GM19468 (cell line): ENCODE data around the gene HDLBP.

Source experiments
- ATAC-seq: cut with Tn5 transposase; IDR thresholded peaks from one replicate; pipeline ENCODE4 v1.9.1; 2021; ENCODE audit warnings: mild to moderate bottlenecking, moderate library complexity, moderate number of reproducible peaks; ENCODE audit not compliant: unreplicated experiment; ENCODE audit errors: extremely low read depth

HDLBP gene

GRCh38 chr2:241315093-241315878 is at the start of gene HDLBP:
Gene HDLBP, minus strand, starts transcription at chr2:241315672. Its CDS starts 48,803 bp downstream, at chr2:241266869.
- peak; percentile 80 for ATAC-seq

DNA sequence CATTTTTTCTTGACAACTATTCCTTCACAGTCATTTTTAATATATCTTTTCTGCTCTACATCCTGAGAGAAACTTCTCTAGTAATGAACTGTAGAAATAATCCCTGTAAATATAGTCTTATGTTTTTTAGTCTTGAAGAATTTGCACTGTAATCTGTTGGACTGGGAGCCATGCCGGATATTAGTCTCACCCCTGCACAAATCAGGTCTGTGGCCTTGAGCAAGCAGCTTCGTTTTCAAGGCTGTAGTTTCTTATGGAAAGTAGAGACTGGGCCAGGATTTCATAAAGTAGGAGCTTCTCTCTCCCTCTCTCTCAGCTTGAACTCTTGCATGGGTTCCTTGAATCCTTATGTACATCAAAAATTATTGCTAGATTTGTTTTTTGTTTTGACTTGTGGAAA is 49.3 kb upstream of the HDLBP start:
- ATAC-seq, result no peak

DNA sequence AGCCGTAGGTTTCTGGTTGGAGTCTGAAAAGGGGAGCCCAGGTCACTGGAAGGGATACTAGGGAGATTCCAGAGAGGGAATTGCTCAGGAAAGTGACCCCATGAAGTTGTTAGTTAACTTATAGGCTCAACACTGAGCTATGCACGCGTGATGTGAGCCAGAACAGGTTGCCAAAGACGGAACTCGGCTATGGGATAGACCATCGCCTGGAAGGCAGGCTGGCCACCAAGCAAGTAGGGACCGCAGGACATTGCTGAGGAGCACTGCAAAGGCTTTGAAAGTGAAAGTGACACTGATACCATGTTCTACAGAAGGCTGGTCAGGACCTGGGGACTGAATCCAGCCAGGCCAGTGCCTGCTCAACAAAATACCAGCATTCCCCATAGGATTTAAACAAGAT is 48.0 kb upstream of the HDLBP start:
- ATAC-seq, result no peak

DNA sequence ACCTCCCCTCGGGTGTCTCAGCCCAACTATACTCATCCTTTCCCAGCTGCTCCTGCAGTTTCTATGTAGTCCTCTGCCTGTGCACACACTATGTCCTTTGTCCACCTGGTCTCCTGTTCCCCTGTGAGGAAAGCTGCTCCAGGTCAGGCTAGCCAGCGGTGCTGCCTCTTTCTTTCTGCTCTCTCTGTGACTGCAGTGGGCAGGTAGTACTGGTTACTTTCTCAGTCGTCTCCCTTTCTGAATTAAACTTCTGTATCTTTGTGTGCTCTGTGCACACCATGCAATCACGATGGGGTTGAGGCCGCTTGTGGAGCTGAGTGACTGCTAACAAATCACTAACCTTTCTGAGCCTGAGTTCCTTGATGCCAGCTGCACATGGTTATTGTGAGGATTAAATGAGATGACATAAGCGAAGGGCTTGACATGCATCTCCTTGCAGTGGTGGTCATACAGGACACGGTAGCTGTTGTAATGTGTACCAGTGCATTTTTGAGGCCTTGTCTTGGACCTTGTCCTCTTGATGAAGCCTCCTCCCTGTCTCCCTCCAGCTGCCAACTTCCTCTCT is 44.1 kb upstream of the HDLBP start:
- ATAC-seq, result no peak

DNA sequence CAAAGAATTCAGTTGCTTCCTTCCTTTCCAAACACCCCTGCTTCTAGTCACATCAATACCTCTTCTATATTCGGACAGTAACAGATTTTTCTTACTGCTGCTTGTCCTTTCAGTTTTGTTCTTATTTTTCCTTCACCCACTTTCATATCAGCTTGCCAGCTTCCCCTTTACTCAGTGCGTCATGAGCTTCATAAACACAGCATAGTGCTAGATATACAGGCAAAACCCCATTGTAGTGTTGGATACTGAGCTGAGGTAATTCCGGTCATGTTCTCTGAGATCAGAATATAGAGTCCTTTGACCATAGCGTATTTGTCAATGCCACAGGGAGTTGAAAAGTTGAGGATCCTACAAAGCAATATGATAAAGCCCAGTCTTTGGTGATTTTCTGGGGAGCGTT is 43.0 kb upstream of the HDLBP start:
- ATAC-seq, result no peak

- ATAC-seq, result no peak
These were observed 42.1 kb upstream of the HDLBP start for GRCh38 chr2:241357531-241357930.

- ATAC-seq, result no peak
These were observed 41.4 kb upstream of the HDLBP start for GRCh38 chr2:241356871-241357260.

DNA sequence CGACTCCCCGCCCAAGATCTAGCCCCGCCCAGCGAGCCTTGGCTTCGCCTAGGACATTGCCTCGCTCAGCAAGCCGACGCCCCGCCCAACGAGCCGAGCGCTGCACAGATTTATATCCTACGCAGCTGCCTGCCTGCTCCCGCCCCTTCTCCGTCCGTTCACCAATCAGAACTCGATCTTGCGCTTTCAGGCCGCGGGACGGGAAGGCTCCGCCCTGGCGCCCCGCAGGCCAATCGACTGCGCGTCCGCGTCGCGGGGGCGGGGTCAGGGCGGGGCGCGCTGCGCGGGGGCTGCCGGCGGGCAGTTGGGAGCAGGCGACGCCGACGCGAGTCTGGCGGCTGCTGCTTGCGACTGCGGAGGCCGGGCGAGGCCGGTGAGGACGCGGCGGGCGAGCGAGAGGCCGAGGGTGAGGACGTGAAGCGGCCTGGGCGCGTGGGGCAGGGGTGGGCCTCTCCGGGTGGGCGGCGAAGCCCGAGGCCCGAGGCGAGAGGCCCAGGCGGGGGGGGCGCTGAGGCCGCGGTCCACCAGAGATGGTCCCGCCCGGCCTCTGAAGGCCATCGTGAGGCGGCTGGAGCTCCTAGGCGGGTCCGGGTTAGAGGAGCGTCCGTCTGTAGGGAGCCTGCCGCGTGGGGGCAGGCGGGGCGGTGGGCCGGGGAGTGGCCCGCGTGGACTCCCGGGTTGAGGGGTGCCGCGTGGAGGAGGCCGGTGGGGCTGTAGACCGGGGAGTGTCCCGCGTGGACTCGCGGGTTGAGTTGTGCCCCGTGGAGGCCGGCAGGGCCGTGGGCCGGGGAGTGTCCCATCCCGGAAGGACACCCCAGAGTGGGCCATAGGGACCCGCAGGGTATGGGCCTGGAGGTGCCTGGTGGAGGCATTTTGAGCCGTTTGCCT is 40.8 kb upstream of the HDLBP start, which contains the start of gene FARP2:
FARP2 (plus strand) TSS at position 303 of the 888 bp plus-strand sequence. CDS start 16,823 bp downstream, outside the sequence.
- peak; percentile 68 for ATAC-seq

- ATAC-seq, result no peak
These were observed 39.5 kb upstream of the HDLBP start for GRCh38 chr2:241354668-241355658.

DNA sequence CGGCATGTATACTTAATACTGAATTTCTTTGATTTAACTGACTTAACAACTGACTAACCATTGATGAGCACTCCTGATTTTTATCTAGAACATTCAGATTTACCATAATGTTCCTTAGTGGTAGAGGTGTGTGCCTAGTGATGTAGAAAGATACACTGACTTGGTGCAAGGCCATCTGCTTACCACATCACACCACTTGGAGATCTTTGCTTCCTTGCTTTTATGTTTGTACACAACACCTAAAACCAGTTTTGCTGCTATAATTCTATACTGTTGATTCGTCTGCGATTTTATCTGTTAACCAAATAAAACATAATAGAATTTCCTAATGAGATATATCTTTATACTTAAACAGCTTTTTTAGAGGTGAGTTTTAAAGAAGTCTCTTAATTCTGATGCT is 36.8 kb upstream of the HDLBP start:
- ATAC-seq, result no peak

DNA sequence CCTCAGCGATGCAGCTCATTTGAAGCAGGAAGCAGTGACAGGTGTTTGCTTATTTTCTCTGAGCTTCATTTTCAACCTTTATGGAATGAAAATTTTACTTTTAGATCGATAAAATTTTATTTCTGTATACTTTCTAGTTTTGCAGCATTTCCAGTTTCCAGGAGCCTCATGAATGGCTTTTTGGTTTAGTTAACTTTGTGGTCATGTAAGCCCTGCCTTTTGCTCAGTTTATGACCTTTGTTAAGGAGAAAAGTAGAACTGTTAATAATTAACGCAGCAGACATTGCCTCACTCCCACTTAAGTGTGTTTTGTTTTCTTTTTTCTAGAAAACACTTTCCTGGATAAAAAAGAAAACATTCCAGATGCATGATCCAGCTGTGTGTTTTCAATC is 36.2 kb upstream of the HDLBP start:
- no peak for ATAC-seq

DNA sequence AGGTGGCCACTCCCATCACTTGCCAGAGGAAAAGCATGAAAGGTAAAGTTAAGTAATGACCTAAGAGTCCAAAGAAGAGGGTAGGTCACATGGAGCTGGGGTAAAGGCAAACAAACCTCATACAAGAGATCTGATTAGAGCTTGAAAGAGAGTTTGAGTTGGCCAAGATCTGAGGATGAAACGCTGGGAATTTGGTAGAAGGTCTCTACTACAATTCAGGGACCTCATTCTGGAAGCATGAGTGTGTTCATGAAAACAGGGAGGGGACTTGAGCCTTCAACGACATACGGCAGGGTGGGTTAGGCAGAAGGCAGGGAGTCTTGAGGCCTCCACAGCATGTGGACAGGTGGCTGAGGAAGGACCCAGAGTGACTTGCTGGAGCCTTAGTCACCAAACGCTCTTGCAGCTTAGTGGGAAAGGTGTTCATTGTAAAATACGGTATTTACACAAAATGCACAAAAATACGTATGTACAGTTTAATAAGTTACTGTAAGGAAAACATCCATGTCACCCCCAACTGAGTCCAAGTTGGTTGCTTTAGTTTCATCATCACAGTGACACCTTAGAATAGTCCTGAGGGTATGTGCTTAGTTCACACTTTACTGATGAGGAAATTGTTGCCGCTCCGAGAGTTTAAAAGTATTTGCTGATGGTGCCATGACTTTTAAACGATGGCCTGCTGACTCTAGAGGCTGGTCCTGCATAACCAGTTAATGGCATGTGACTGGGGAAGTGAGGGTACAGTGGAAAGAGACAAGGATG is 35.6 kb upstream of the HDLBP start:
- no peak for ATAC-seq

DNA sequence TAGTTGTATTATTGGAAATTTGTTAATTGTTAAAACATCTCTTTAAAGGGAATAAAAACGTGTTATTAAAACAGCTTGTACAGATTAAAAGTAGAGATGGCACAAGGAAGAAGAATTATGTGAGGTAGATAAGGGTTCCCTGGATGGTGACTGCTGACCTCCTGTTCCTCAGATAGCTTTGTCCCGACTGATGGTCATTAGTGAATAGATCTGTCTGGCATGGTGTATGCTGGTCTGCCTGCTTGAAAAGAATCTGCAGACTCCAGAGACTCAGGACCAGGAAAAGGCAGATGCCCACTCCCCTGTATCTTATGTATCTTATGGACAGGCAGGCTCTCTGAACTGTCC is 35.0 kb upstream of the HDLBP start:
- ATAC-seq, result no peak

DNA sequence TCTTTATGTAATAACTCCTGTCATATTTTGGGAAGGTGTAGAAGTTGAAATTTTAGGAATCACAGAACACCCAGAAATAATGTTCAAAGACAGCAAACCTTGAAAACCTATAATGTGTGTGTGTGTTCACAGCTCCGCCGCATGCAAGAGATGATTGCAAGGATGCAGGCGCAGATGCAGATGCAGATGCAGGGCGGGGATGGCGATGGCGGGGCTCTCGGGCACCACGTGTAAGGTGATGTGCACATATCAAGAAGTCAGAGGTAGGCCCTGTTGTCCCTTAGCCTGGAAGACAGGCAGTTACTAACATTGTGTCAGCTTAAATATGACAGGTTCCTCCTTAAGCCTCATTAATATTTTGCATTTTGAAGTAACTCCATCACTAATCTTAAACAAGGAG is 34.5 kb upstream of the HDLBP start:
- ATAC-seq, result no peak

GRCh38 chr2:241344925-241345651 is 29.6 kb upstream of the HDLBP start:
- ATAC-seq, result no peak

DNA sequence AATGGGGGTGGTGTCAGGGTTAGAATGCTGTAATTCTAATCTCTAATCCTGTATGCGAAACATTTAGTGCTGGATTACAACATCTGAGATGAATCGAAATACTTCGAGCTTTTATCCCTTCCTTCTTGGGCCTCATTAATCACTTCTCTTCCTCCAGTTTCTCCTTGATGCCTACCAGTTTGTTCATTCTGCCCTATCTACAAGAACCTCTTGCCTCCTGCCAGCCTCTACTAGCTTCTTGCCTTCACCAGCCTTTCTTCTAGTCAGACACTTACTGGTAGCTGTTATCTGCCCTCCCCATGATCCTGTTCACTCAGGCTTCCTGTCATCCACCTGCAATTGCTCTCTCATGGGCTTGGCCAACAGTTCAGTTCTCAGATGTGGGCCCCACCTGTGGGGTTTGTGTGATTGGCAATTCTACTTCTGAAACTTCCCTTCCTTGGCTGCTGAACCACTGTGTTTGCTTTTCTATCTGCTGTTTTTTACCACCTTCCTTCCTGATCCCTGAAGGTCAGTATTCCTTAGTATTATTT is 25.2 kb upstream of the HDLBP start:
- ATAC-seq, result no peak

GRCh38 chr2:241339839-241340630 is 24.6 kb upstream of the HDLBP start:
- ATAC-seq, result no peak
